ENCODE measurements around the gene TMTC1. TPM values are rescaled to one million over a fixed set of nuclear protein-coding genes. Genes with fewer than 3 reads are reported as not detected.

Gene TMTC1
- total RNA-seq, 1 experiment from 2014 or later: 6.1 TPM

GRCh38 chr12:29614694-29615325 lies 168.9 kb downstream of the TMTC1 start:
- DNase-seq (ENCODE audit: low spot score): no peak
- no TSS peak for BruUV-seq (replicated peaks)
- TF ChIP-seq EZH2 (IDR thresholded peaks at IDR 0.05; ENCODE audit: borderline replicate concordance, low read depth, low read length, poor library complexity, severe bottlenecking) (no peak), CTCF (conservative IDR thresholded peaks at IDR 0.05; ENCODE audit: low read depth, low read length) (no peak)
- peaks cover 36% of the 10 kb centered on the region for H3K27me3 ChIP-seq (replicated peaks; ENCODE audit: insufficient read depth, low read depth, low read length, poor library complexity)
- CTCF ChIA-PET: no interaction called here
- intact Hi-C loops (cut with micrococcal nuclease; ENCODE audit: unreplicated experiment): no loop called here
- peaks cover 8% of the 10 kb centered on the region for H3K4me1 ChIP-seq (ENCODE audit: insufficient read depth, low read length, poor library complexity, severe bottlenecking)
- H3K27ac ChIP-seq (ENCODE audit: low read depth, low read length, poor library complexity, severe bottlenecking): no peak overlapping the region
- POLR2A ChIA-PET (ENCODE audit: low non-redundant PET): no interaction called here
- no peaks in the 10 kb centered on the region for H3K36me3 ChIP-seq (ENCODE audit: insufficient read depth, low read length, poor library complexity, severe bottlenecking)
- no peaks in the 10 kb centered on the region for H3K9me3 ChIP-seq (ENCODE audit: low read depth, low read length, poor library complexity, severe bottlenecking)
- no peak overlapping the region for H3K4me3 ChIP-seq (ENCODE audit: low read depth, low read length, poor library complexity, severe bottlenecking)

GRCh38 chr12:29612912-29613311 lies 170.8 kb downstream of the TMTC1 start:
- intact Hi-C loops (cut with micrococcal nuclease; ENCODE audit: unreplicated experiment): no loop called here
- CTCF ChIA-PET: no interaction called here

GRCh38 chr12:29611906-29612305 lies 171.8 kb downstream of the TMTC1 start:
- peak; percentile 5 for DNase-seq (ENCODE audit: low spot score)
- POLR2A ChIA-PET (ENCODE audit: low non-redundant PET): no interaction called here
- no peak overlapping the region for H3K4me3 ChIP-seq (ENCODE audit: low read depth, low read length, poor library complexity, severe bottlenecking)
- H3K27ac ChIP-seq (ENCODE audit: low read depth, low read length, poor library complexity, severe bottlenecking): no peak overlapping the region
- CTCF ChIA-PET: no interaction called here
- no peaks in the 10 kb centered on the region for H3K36me3 ChIP-seq (ENCODE audit: insufficient read depth, low read length, poor library complexity, severe bottlenecking)
- H3K27me3 ChIP-seq (replicated peaks; ENCODE audit: insufficient read depth, low read depth, low read length, poor library complexity): peaks cover 17% of the 10 kb centered on the region
- no TSS peak for BruUV-seq (replicated peaks)
- H3K4me1 ChIP-seq (ENCODE audit: insufficient read depth, low read length, poor library complexity, severe bottlenecking): peaks cover 8% of the 10 kb centered on the region
- H3K9me3 ChIP-seq (ENCODE audit: low read depth, low read length, poor library complexity, severe bottlenecking): no peaks in the 10 kb centered on the region
- no peak for TF ChIP-seq EZH2 (IDR thresholded peaks at IDR 0.05; ENCODE audit: borderline replicate concordance, low read depth, low read length, poor library complexity, severe bottlenecking)
- TF ChIP-seq CTCF (conservative IDR thresholded peaks at IDR 0.05; ENCODE audit: low read depth, low read length): no peak
- intact Hi-C loops (cut with micrococcal nuclease; ENCODE audit: unreplicated experiment): no loop called here

More at GRCh38 chr12:29612912-29613311, 170.8 kb downstream of the TMTC1 start:
- Histone ChIP-seq H3K4me1 (ENCODE audit: insufficient read depth, low read length, poor library complexity, severe bottlenecking) (peaks cover 8% of the 10 kb centered on the region), H3K4me3 (ENCODE audit: low read depth, low read length, poor library complexity, severe bottlenecking) (no peak overlapping the region), H3K27ac (ENCODE audit: low read depth, low read length, poor library complexity, severe bottlenecking) (no peak overlapping the region), H3K27me3 (replicated peaks; ENCODE audit: insufficient read depth, low read depth, low read length, poor library complexity) (peaks cover 20% of the 10 kb centered on the region), H3K36me3 (ENCODE audit: insufficient read depth, low read length, poor library complexity, severe bottlenecking) (no peaks in the 10 kb centered on the region), H3K9me3 (ENCODE audit: low read depth, low read length, poor library complexity, severe bottlenecking) (no peaks in the 10 kb centered on the region)
- no peak for DNase-seq (ENCODE audit: low spot score)
- POLR2A ChIA-PET (ENCODE audit: low non-redundant PET): no interaction called here
- no TSS peak for BruUV-seq (replicated peaks)
- TF ChIP-seq EZH2 (IDR thresholded peaks at IDR 0.05; ENCODE audit: borderline replicate concordance, low read depth, low read length, poor library complexity, severe bottlenecking) (no peak), CTCF (conservative IDR thresholded peaks at IDR 0.05; ENCODE audit: low read depth, low read length) (no peak)
